Activated CD4-positive, alpha-beta T cell treated with anti-CD3 and anti-CD28 coated beads, Interleukin-2, amount 10 ng/mL, durations not matched to agents 7 days and 5 days (primary cell): ENCODE results near the gene ADRM1. TPM values are rescaled to one million over a fixed set of nuclear protein-coding genes. Genes with fewer than 3 reads are reported as not detected.

Experiments used
- CTCF ChIA-PET: fragments of 350-600 bp; sonication (Branson Sonifier 250); formaldehyde crosslinking; loops from one replicate; lab custom pipeline; 2021; ENCODE audit warnings: antibody characterized with exemption; lab: Charles Lee
- POLR2A ChIA-PET: fragments of 350-600 bp; sonication (Branson Sonifier 250); formaldehyde crosslinking; loops from one replicate; lab custom pipeline; 2021; ENCODE audit warnings: antibody characterized with exemption; lab: Charles Lee
- DNase-seq: peaks from one replicate; pipeline ENCODE4 v3.0.0-alpha.2; 2020
- H3K27ac Mint-ChIP-seq: one replicate; pipeline ENCODE4 v1.8.0; 2021; ENCODE audit warnings: mild to moderate bottlenecking, moderate library complexity, mixed read lengths
- H3K27me3 Mint-ChIP-seq: one replicate; pipeline ENCODE4 v1.8.0; 2021; ENCODE audit warnings: mixed read lengths
- H3K36me3 Mint-ChIP-seq: one replicate; pipeline ENCODE4 v1.8.0; 2021; ENCODE audit warnings: low read depth, mixed read lengths
- H3K4me1 Mint-ChIP-seq: one replicate; pipeline ENCODE4 v1.8.0; 2021; ENCODE audit warnings: mixed read lengths
- H3K4me3 Mint-ChIP-seq: one replicate; pipeline ENCODE4 v1.8.0; 2021; ENCODE audit warnings: mild to moderate bottlenecking, moderate library complexity, mixed read lengths
- H3K9me3 Mint-ChIP-seq: one replicate; pipeline ENCODE4 v1.8.0; 2021; ENCODE audit warnings: mixed read lengths
- total RNA-seq, 2 experiments: library from RNA; stranded (reverse); gene quantifications; one replicate each; pipeline ENCODE4 v1.2.3, GENCODE V29; 2021

The ADRM1 gene
- total RNA-seq, 2 experiments from 2014 or later, result 86.1 to 90.1 TPM

DNA sequence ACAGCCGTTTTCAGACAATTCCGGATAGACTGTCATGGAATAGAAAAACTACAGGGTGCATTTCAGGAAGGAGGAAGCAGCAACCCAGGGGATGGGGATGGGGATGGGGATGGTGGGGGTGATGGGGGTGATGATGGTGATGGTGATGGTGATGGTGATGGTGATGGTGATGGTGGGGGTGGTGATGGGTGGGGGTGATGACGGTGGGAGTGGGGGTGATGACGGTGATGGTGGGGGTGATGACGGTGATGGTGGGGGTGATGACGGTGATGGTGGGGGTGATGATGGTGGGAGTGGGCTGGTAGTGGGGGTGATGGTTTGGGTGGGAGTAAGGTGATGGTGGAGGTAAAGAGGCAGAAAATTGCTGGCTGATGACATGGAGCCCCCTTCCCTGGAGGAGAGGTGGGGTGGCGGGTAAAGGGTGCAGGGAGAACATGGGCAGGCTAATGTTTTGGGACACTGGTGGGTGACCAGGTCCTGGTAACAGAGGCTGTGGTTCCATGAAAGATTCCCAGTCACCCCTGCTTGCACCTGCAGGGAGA lies 46.8 kb downstream of the ADRM1 start:
- ChIA-PET CTCF (no interaction called here), POLR2A (no interaction called here)
- DNase-seq, result no peak
- peaks cover 2% of the 10 kb centered on the region for H3K4me1 Mint-ChIP-seq
- peaks cover 11% of the 10 kb centered on the region for H3K9me3 Mint-ChIP-seq
- H3K36me3 Mint-ChIP-seq, result peaks cover 3% of the 10 kb centered on the region
- no peaks in the 10 kb centered on the region for H3K27me3 Mint-ChIP-seq
- no peak overlapping the region for H3K4me3 Mint-ChIP-seq
- no peak overlapping the region for H3K27ac Mint-ChIP-seq

DNA sequence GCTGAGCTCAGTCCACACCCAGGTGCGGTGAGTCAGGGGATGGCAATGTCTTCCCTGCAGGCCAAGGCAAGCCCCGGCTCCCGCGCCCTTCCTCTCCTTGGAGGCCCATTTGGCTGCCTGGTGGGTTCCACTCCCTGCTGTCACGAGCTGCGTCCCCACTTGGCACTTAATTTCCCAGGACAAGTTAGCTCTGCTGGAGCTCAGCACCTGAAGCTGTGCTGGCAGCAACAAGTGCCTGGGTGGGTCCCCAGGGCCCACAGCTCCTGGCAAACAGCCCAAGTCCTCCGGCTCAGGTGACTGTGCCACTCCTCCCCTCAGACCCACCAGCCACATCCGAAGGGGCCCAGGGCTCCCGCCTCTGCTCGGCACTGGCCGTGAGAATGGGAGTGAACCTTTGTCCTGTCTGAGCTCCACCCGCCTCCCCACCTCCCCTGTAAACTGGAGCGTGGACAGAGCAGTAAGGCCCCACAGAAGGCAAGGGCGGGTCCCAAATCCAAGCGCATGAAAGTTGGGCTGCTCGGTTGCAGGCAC lies 47.4 kb downstream of the ADRM1 start:
- H3K9me3 Mint-ChIP-seq, result peaks cover 11% of the 10 kb centered on the region
- H3K27me3 Mint-ChIP-seq, result no peaks in the 10 kb centered on the region
- POLR2A ChIA-PET, result no interaction called here
- no peak overlapping the region for H3K27ac Mint-ChIP-seq
- DNase-seq, result no peak
- CTCF ChIA-PET, result interaction anchor here (0.6 kb wide), 1 partner anchor 11 kb away, joined by 6 read pairs; no protein-coding TSS in a partner anchor
- peaks cover 2% of the 10 kb centered on the region for H3K4me1 Mint-ChIP-seq
- H3K36me3 Mint-ChIP-seq, result peaks cover 3% of the 10 kb centered on the region
- no peak overlapping the region for H3K4me3 Mint-ChIP-seq

DNA sequence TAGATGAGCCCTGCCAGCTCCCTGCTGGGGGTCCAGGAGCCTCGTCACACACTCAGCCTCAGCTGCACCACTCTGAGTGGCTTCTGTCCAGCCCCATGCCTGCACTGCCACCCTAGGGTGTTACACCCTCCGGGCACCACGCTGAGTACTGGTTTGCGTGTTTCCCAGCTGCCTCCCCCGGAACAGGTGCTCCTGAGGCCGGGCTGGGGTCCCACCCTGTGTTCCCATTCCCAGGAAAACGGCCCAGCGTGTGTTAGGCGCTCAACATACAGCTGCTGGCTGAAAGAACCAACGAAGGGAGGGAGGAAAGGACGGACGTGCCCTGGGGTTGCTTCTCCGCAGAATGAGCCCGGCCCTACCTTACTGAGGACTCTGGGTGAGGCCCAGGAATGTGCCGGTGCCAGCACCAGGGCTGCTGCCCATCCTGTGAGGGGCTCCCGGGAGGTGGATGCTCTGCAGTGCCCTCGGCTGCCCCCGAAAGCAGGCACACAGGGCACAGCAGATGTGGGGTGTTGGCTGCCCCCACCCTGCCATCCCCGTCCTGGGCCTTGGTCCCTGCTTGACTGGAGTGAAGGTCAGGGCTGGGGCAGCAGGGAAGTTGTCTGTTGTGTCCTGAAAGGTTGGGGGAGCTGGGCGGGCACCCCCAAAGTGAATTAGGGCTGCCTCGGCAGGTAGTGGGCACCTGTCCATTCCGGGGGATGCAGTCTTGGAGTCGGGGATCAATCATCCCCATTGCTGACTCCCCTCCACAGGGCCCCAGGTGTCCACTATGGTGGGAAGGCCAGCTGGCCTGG lies 48.0 kb downstream of the ADRM1 start:
- Mint-ChIP-seq H3K4me1 (peaks cover 2% of the 10 kb centered on the region), H3K27me3 (no peaks in the 10 kb centered on the region), H3K27ac (no peak overlapping the region), H3K36me3 (peaks cover 3% of the 10 kb centered on the region), H3K9me3 (peaks cover 11% of the 10 kb centered on the region), H3K4me3 (no peak overlapping the region)
- ChIA-PET CTCF (interaction anchor here (0.6 kb wide), 1 partner anchor 12 kb away, joined by 6 read pairs; no protein-coding TSS in a partner anchor), POLR2A (no interaction called here)
- DNase-seq, result no peak

DNA sequence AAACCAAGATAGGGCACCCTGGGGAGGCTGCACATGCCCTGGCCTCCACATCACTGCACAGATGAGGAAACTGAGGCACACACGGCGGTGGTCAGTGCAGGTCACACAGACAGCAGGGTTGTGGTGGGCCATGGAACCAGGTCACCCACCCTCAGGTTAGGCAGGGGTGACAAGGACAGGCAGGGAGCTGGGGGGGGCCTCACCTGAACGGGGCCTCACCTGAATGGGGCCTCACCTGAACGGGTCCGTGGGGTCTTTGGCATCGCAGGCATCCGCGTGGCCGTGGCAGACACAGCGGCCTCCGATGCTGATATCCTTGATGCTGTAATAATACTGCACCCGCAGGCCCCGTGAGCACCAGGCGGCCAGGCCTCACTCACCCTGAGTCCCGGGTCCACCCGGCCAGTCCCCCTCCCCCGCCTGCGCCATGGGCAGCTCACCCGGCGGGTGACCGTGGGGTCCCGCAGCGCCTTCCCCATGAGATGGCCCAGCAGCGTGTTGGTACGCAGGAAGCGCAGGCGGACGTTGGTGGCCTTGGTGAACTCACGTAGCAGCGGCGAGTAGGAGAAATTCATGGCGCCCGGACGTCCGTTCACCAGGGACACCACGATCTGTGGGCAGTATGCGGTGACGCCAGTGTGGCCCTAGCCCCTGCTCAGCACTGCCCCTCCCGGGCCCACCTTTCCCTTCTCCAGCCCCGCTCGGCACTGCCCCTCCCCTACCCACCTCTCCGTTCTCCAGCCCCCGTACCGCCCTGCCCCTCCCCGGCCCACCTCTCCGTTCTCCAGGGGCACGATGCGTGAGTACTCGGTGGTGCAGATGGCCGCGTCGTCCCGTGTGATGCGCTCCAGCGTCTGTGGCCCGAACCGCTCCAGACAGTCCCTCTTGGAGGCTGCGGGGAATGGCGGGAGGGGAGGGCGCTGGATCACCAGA lies 48.9 kb downstream of the ADRM1 start:
- H3K9me3 Mint-ChIP-seq, result peaks cover 11% of the 10 kb centered on the region
- H3K4me3 Mint-ChIP-seq, result no peak overlapping the region
- H3K4me1 Mint-ChIP-seq, result peaks cover 2% of the 10 kb centered on the region
- H3K36me3 Mint-ChIP-seq, result peaks cover 3% of the 10 kb centered on the region
- no peak overlapping the region for H3K27ac Mint-ChIP-seq
- no peaks in the 10 kb centered on the region for H3K27me3 Mint-ChIP-seq
- ChIA-PET POLR2A (no interaction called here), CTCF (no interaction called here)
- no peak for DNase-seq

DNA sequence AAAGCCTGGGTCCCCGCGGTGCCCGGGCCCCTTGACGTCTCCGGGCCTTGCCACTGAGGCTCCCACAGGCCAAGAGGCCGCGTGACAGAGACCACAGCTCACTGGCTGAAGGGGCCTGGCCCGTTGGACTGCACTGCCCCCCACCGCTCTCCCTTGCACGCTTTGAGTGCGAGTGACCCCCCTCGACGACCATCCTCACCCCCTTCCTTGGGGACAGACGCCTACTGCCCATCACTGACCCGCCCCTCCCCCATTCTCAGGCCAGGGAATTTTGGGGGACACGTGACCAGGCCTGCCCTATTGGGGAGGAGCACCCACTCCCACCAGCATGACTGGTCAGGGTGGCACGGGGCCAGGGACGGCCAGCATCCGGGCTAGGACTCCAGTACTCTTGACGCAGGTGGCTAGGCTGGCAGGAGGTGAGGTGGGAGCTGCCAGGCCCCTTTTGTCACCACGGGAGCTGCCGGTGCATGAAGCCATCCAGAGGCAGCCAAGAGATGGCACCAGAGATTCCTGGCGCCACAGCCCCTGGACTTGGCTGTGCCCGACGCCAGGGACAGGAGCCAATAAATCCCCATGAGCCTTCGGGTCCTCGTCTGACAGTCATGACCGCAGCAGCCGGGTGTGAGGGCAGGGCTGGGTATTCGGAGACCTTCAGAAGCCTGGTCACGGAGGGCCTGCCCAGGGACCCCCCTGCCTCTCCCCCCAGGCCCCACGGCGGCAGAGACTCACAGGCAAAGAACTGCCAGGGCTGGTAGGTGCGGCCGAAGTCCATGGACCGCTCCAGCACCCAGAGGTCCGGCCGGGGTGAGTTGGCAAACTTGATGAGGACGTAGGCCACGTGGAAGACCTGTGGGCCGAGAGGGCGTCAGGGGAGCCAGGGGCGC lies 49.8 kb downstream of the ADRM1 start:
- H3K4me1 Mint-ChIP-seq, result peaks cover 2% of the 10 kb centered on the region
- no peak for DNase-seq
- H3K36me3 Mint-ChIP-seq, result peaks cover 3% of the 10 kb centered on the region
- H3K9me3 Mint-ChIP-seq, result peaks cover 11% of the 10 kb centered on the region
- no peak overlapping the region for H3K27ac Mint-ChIP-seq
- no peaks in the 10 kb centered on the region for H3K27me3 Mint-ChIP-seq
- ChIA-PET CTCF (no interaction called here), POLR2A (no interaction called here)
- no peak overlapping the region for H3K4me3 Mint-ChIP-seq

DNA sequence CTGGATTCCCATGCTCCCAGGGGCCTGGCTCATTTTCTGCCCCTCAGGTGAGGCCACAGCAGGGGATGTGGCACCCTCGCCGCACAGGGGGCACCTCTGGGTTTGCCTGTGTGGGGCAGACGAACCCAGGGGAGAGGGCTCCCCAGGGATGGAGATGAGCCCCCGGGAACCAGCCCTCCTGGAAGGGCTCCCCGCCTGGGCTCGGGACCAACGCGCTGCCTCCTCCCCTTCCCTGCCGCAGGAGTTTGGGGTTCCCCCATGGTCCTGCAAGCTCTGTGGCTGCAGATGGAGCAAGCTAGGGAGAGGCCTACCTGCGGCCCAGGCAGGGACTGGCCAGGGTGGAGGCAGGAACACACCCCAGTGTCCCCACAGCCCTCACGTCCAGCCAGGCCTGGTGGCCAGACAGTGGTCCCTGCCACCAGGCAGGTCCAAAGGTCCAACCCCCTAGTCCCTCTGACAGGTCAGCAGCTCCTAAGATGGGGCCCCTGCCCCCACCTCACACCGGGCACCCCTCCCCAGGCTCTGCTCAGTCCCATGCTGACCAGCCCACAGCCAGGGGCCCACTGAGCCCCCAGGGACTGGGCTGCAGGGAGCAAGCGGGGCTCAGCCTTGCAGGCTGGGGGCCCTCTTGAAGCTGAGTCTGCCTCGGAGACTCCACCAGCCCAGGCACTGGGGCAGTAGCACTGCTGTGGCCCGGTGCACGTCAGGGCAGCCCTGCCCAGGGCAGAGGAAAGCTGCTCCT lies 50.7 kb downstream of the ADRM1 start:
- DNase-seq, result no peak
- H3K4me1 Mint-ChIP-seq, result peaks cover 2% of the 10 kb centered on the region
- ChIA-PET CTCF (no interaction called here), POLR2A (no interaction called here)
- H3K27ac Mint-ChIP-seq, result no peak overlapping the region
- H3K36me3 Mint-ChIP-seq, result peaks cover 3% of the 10 kb centered on the region
- no peak overlapping the region for H3K4me3 Mint-ChIP-seq
- H3K27me3 Mint-ChIP-seq, result no peaks in the 10 kb centered on the region
- peaks cover 6% of the 10 kb centered on the region for H3K9me3 Mint-ChIP-seq

DNA sequence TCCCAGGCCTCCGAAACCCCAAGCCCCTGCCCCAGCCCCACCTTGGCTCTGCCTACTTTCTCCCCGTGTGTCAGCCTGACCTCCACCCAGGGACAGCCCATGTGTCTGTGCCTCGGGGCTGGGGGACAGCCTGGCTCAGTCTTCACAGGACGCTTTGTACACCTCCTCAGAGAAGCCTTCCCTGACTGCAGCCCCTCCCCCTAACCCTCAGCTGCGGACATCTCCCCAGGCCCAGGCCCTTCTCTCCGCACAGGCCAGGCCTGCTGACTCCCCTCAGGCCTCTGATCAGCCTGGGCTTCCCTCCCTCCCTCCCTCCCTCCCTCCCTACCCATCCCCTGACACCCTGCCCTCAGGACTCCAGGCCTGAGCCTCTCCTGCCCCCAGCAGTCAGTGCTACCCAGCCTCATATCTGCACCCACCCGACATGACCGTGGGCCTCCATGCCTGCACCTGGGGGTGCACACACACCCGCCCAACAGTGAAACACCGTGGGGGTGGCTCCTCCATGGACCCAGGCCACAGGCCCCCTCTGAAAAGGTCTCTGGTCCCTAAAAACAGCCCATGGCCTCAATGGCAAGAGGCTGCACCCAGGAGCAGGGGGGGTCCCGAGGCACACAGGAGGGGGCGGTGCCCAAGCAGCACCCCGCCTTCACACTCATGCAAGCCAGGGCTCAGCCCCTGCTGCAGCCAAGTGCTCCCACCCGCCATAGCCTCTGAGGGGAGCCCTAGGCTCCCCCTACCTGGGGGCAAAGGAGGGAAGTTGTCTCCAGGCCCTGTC lies 51.4 kb downstream of the ADRM1 start:
- peaks cover 2% of the 10 kb centered on the region for H3K9me3 Mint-ChIP-seq
- no peak for DNase-seq
- POLR2A ChIA-PET, result no interaction called here
- H3K27me3 Mint-ChIP-seq, result no peaks in the 10 kb centered on the region
- H3K4me3 Mint-ChIP-seq, result no peak overlapping the region
- no peak overlapping the region for H3K27ac Mint-ChIP-seq
- peaks cover 2% of the 10 kb centered on the region for H3K4me1 Mint-ChIP-seq
- CTCF ChIA-PET, result no interaction called here
- no peaks in the 10 kb centered on the region for H3K36me3 Mint-ChIP-seq

DNA sequence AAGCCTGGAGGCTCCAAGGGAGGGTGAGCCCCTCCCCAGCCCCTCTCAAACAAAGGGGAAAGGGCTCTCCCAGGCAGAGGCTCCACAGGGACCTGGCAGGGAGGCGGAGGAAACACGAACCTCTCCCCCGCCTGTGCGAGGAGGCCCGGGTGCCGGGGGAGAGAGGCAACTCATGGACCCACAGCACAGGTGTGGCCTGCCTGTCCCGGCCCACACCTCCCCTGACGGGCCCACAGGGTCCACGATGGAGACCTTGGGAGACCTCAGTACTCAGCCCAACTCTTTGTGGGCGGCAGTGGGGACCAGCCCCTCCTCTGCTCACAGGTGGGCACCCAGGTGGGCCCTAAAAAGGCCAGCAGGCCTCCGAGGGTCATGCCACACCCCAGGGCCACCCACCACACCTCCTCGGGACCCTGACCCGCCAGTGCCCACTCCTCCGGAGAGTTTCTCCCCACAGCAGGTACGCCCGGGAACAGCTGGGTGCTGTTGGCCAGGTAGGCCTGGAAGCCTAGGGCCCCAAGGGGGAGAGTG lies 52.1 kb downstream of the ADRM1 start:
- H3K4me3 Mint-ChIP-seq, result no peak overlapping the region
- no peaks in the 10 kb centered on the region for H3K4me1 Mint-ChIP-seq
- H3K36me3 Mint-ChIP-seq, result no peaks in the 10 kb centered on the region
- DNase-seq, result no peak
- no peaks in the 10 kb centered on the region for H3K27me3 Mint-ChIP-seq
- no peaks in the 10 kb centered on the region for H3K9me3 Mint-ChIP-seq
- H3K27ac Mint-ChIP-seq, result no peak overlapping the region
- POLR2A ChIA-PET, result no interaction called here
- CTCF ChIA-PET, result no interaction called here

DNA sequence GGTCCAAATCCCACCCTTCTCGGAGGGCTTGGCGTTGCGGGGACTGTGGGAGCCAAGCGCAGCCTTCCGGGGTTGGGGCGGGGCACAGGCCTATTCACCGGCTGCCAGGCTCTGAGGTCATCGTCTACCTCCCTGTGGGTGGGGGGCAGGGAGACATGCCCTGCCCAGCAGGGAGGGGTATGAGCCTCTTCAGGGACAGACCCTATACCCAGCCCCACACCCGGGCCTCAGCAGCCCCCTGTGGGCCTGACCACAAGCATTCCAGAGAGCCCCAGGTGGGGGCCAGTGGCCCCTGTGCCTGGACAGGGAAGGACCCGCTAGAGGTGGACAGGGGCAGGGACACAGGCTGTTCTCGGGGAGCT lies 52.7 kb downstream of the ADRM1 start:
- no peak overlapping the region for H3K4me3 Mint-ChIP-seq
- DNase-seq, result no peak
- no peaks in the 10 kb centered on the region for H3K27me3 Mint-ChIP-seq
- H3K27ac Mint-ChIP-seq, result no peak overlapping the region
- no peaks in the 10 kb centered on the region for H3K36me3 Mint-ChIP-seq
- no peaks in the 10 kb centered on the region for H3K9me3 Mint-ChIP-seq
- no peaks in the 10 kb centered on the region for H3K4me1 Mint-ChIP-seq
- ChIA-PET POLR2A (no interaction called here), CTCF (no interaction called here)

DNA sequence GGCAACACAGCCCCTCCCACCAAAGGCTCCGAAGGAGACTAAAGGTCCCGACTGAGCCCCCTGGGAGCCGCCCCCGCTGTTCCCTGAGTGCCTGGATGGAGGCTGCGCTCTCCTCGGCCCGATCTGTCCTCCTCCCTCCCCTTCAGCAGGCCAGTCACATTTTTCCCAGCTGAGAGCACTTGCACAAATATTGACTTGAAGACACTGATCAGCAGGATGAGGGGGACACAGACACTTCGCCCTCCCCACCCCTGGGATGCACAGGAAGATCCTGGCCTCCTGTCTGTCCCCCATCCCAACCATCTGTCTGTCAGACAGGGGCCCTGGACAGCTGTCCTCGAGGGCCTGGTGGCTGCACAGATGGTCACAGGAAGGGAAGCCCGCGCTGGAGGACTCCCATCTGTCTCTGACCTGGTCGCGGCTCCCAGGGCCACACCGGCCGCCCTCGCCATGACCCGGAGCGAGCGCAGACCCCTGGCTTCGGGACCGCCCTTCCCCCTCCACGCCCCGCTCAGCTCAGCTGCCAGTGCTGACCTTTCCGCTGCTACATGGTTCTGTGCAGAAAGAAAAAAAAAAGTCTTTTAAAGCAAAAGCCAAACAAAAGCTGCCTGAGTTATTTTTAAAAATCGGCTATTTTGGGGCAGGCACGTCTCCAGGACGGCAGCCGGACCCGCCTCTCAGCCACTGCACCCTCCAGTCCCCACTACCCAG lies 53.2 kb downstream of the ADRM1 start:
- POLR2A ChIA-PET, result no interaction called here
- Mint-ChIP-seq H3K4me3 (no peak overlapping the region), H3K27ac (no peak overlapping the region), H3K36me3 (no peaks in the 10 kb centered on the region), H3K27me3 (no peaks in the 10 kb centered on the region), H3K4me1 (no peaks in the 10 kb centered on the region), H3K9me3 (no peaks in the 10 kb centered on the region)
- no peak for DNase-seq
- CTCF ChIA-PET, result no interaction called here
